Colon (tissue), 2 donors: Measurements from ENCODE around the gene RERG.

ENCODE experiments used
- FAIRE-seq: peaks from 2 replicates; lab custom pipeline; 2012; peaks lifted over from hg19 to GRCh38; lab: Jason Lieb, UNC
- donor health status: control.
- donor health status: control.

Gene RERG

DNA sequence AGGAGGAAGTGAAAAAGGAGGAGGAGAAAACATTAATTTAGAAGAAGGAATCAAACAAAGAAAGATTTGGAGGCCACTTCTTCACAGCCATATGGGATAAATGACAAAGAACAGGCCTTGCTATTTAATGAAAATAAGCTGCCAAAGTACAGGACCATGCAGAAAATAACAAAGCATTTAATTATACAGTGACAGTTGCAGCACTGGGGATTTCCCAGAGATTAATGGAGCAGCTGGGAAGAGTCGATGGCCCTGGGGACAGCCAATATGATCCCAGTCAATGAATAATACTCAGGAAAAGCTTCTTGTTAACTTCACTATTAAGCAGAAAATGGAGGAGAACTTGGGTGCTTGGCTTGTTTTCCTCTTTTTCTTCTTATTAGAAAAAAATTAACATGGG is 34.6 kb downstream of the RERG start:
- no peak for FAIRE-seq

DNA sequence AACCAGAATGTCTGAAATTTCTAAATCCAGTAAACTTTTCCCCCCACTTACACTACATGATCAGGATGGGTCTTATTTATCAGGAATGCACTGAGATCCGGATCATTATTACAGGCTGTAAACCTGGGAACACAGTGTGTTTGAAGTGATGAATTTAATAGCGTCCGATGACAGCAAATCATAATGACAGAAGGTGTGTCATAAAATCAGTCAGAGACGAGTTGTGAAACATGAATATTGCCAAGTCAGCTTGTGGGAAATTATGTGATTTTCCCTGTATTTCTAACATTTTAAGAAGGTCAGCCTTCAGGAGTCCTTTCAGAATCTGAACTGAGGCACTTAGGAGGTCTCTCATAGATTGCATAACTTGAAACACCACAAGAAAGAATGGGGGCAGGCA is 36.7 kb downstream of the RERG start:
- no peak for FAIRE-seq

GRCh38 chr12:15183821-15184220 is 37.4 kb downstream of the RERG start:
- no peak for FAIRE-seq

GRCh38 chr12:15181017-15181683 is 40.1 kb downstream of the RERG start:
- no peak for FAIRE-seq

GRCh38 chr12:15180325-15180724 is 40.9 kb downstream of the RERG start:
- FAIRE-seq = no peak

- FAIRE-seq = no peak
Observed at GRCh38 chr12:15179672-15180071, 41.5 kb downstream of the RERG start.

DNA sequence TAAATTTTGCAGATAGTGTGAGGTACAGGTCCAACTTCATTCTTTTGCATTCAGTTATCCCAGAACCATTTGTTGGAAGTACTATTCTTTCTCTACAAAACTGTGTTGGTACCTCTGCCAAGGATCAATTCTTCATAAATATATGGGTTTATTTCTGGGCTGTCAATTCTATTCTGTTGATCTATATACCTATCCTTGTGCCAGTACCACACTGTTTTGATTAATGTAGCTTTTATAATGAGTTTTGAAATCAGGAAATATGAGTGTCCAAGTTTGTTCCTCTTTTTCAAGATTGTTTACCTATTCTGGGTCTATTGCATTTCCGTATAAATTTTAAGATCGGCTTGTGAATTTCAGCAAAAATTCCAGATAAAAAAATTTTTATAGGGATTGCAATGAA is 48.1 kb downstream of the RERG start:
- no peak for FAIRE-seq

- no peak for FAIRE-seq
Observed at GRCh38 chr12:15172060-15172822, 49.0 kb downstream of the RERG start.

- FAIRE-seq = no peak
Observed at GRCh38 chr12:15171012-15171655, 50.1 kb downstream of the RERG start.

GRCh38 chr12:15168026-15168678 is 53.1 kb downstream of the RERG start:
- no peak for FAIRE-seq

DNA sequence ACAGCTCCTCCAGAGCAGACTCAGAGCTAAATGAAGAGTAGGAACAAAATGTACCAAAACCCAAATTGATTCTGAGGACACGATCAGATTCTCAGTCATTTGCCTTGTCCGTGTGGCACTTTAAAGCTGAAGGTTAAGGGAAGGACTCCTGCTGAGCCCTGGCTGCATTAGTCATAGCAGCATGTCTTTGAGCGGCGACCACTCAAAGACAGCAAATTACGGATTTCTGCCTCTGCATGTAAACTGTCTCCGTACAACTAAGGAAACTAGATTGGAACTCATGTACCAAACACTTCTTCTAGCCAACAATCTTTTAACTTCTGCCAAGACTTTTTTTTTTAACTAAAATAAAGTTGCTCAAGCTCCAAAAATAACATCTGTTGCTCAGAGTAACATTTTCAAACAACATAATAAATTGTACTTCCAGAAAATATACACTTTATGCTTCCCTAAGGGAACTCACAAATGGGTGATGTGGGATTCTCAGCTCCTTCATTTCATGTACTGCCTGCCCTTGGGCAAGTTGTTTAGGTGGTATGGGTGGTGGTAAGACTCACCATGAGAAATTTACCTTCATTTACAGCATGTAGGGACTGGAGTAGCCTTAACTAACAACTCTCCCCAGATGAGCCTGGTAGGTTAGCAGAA is 56.1 kb downstream of the RERG start:
- FAIRE-seq = no peak

GRCh38 chr12:15163030-15163976 is 57.9 kb downstream of the RERG start:
- FAIRE-seq = no peak

DNA sequence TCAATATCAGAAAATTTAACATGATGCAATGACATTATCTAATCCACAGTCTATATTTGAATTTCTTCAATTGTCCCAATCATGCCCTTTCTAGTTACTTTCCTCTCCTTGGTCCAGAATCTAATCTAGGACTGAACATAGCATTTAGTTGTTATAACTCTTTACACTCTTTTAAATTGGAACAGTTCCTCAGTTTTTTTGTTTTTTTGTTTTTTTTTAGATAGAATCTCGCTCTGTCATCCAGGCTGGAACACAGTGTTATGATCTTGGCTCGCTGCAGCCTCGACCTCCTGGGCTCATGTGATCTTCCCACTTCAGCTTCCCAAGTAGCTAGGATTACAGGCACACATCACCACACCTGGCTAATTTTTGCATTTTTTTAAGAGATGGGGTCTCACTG is 63.1 kb downstream of the RERG start:
- no peak for FAIRE-seq

- FAIRE-seq = no peak
Observed at GRCh38 chr12:15157269-15157671, 63.9 kb downstream of the RERG start.

DNA sequence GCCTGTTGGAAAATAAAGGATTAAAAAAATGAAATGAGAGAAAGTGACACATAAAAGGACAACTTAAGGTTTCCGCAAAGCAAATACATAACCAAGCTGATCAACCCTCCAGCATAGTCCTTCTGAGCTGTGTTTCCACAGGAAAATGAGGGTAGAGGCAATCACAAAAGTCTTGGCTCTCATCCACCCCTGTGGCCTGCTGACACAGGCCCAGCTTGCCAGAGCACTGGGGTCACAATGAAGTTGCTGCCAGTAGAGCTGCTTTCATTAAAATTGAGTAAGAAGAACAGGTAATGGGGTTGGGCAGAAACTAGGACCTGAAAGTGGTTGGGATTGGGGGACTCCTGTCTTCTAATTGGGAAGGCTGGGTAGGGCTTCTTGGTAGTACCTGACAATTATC is 65.9 kb downstream of the RERG start:
- no peak for FAIRE-seq

DNA sequence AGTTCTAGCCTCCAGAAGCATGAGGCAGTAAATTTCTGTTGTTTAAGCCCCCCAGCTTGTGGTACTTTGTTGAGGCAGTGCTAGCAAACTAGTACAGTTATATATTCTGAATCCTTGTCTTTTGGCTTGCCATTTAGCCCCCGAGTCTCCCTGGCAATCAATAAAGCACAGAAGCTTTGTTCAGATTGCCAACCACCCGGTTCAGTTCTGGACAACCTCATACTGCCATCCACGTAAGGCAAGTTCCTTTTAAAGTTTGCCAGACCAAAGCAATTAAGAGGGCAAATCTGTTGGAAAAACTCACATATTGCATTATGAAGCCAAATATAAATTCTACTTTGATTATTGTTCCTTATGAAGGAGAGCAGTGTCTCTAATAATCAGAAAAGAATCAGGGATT is 67.1 kb downstream of the RERG start:
- no peak for FAIRE-seq

GRCh38 chr12:15152868-15153267 is 68.3 kb downstream of the RERG start:
- FAIRE-seq = no peak

GRCh38 chr12:15152456-15152855 is 68.8 kb downstream of the RERG start:
- no peak for FAIRE-seq

- no peak for FAIRE-seq
Observed at GRCh38 chr12:15151161-15152091, 69.8 kb downstream of the RERG start.

- FAIRE-seq = no peak
Observed at GRCh38 chr12:15146585-15146984, 74.6 kb downstream of the RERG start.
